Cardiac septum (tissue), 1 donor: Measurements from ENCODE around the gene GJB6. TPM values are rescaled to one million over a fixed set of nuclear protein-coding genes. Genes with fewer than 3 reads are reported as not detected.

Experiments
- DNase-seq: peaks from one replicate; pipeline ENCODE4 v3.0.0-alpha.2; 2020; ENCODE audit warnings: low spot score
- intact Hi-C: fragments of 100-400 bp; cut with DNase I; formaldehyde crosslinking; loops from one replicate; pipeline ENCODE4 v1.14.0; 2022
- total RNA-seq: library from RNA; stranded (reverse); fragmentation: NEBNext Ultra II Directional; extraction: Animal tissue kit (Norgen Biotek cat#: 25700); gene quantifications from one replicate; pipeline ENCODE4 v1.2.1, GENCODE V29; 2021
- donor health status: DM: no; HTN: no; CAD: no.

The GJB6 gene
- total RNA-seq, 1 donor from 2014 or later: not detected

DNA sequence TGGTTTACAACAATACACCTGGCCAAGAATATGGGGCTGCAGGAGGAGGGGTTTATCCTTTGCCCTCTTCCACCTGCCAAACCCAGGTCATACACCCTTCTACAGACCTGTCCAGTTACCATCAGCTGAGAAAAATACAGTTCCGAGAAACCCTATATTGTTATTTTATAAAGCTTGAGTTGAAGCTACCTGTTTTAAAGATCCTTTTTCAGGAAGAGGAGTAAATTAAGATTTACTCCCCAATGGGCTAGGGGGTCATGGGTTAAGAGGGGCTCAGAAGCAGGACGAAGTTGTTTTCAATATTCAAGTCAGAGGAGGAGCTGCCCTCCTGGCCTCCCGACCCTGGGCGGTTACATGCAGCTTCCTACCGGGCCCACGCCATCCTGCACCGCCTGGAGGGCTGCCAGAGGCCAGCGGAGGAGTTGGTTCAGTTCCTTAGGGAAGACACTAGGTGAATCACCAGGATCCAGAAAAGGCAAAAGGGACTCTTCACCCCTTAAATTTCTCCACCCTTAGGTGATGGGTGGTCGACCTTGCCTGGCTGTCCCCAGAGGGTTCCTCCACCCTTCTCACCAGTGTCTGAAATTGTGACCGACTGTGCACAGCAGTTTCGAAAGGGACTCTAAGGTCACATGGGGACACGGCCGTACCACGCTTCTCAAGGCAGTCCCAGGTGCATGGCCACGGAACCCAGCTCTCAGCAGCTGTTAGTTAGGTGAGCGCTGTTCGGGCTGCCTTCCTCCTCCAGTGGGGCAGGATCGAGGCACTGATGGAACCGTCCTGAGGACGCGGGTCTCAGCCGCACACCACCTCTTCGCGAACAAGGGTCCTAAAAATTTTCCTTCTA, 40.6 kb downstream of the GJB6 start:
- no peak for DNase-seq
- intact Hi-C loops: loop anchor here (10.0 kb wide), 1 partner anchor 733 kb away; no protein-coding TSS in a partner anchor

DNA sequence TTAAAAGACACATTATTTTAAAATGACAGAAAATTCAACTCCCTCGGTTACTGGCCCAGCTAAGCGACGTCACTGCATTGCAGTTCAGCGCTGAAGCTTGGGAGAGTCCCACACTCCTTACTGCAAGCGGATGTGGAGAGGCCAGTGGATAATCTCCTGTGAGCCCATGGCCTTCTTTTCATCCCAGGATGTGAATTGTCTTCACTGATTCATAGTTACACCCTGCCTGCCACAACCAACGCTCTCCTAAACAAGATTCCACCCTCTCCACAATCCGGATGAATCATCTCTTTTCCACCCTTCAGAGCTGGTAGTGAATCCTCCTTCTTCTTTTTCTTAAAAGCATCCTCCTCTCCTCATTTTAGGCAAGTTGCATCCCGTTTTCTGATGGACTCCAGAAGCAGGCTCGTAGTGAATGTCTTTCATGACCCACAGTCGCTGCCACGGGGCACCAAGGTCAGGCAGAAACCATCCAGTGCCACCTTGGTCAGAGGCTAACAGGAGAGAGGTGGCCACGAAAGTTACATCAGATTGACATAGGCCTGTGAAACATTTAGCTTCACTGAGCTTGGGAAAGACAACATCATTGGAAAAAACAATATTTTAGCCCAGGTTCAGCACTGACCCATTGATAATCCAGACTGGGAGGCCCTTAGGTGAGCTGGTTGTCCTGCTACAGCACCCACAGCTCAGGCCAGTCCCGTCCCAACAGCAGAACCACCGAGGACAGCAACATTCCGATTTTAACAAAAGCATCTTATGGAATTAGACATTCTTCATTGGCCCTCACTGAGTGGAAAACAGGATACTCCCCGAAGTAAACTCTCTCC, 41.4 kb downstream of the GJB6 start:
- intact Hi-C loops: loop anchor here (10.0 kb wide), 1 partner anchor 734 kb away; no protein-coding TSS in a partner anchor
- DNase-seq: no peak

DNA sequence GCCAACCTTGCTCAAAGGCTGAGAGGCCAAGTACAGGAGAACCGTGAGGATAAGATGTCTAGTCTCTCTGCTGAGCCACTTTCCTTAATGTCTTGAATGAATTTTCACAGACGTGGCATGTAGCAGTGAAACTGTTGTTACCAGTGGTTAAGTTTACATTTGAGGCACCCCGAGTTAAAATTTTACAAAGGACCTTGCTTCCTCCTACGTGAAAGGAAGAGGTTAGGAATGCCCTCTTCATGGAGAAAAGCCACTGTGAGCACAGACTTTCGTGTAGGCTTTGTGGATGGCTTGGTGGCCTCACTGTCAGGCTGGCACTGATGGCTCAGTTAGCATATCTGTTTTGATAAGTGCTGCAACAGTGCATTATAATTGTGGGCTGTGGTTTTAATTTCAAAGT, 42.0 kb downstream of the GJB6 start:
- intact Hi-C loops: loop anchor here (10.0 kb wide), 1 partner anchor 735 kb away; no protein-coding TSS in a partner anchor
- DNase-seq: no peak

- intact Hi-C loops: no loop called here
- no peak for DNase-seq
Observed at GRCh38 chr13:20188667-20189553, 43.2 kb downstream of the GJB6 start.

DNA sequence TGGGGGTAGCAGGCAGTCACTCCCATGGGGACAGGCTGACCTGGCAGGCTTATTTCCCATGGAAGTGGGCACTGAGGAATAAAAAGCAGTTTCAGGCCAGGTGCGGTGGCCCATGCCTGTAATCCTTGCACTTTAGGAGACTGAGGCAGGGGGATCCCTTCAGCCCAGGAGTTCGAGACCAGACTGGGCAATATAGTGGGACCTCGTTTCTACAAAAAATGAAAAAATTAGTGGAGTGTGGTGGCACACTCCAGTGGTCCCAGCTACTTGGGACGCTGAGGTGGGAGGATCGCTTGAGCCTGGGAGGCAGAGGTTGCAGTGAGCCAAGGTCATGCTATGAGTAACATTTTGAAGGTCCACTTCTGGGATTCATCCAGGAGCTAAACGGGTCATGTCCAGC, 45.3 kb downstream of the GJB6 start:
- no peak for DNase-seq
- intact Hi-C loops: no loop called here

DNA sequence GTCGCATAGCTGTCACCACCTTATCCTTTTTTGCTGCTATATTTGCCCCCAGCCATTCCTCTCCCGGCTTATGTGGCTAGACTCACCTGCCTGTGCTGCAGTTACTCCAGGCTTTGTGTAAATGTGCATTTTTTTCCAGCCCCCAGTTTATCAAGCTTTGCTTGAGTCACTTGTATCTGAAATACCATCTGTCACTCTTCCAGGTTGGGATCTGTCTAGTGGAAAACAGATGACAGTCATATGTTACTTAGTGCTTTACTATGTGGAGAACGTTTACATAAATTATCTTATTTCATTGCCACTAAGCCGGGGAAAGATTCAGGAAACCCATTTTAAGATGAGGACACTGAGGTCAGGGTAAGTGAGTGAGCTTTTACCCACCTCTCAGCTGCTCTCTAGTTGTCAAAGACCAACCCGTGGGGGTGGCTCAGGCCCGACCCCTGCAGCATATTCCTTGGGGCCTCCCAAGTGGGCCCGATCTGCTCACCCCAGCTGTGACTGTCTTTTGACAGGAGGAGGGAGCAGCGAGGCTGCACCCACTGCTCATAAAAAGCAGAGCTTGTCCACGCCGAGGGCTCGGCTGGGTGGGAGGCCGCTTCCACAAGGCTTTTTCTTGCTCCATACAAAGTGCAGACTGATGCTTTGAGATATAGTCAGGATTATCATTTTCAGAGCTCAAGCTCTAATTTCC, 46.6 kb downstream of the GJB6 start:
- intact Hi-C loops: no loop called here
- DNase-seq: no peak

GRCh38 chr13:20182231-20182846, 49.8 kb downstream of the GJB6 start:
- intact Hi-C loops: loop anchor here (5.0 kb wide), 1 partner anchor 305 kb away; no protein-coding TSS in a partner anchor

GRCh38 chr13:20181188-20181587, 50.9 kb downstream of the GJB6 start:
- DNase-seq: no peak
- intact Hi-C loops: loop anchor here (5.0 kb wide), 1 partner anchor 306 kb away; no protein-coding TSS in a partner anchor

More at GRCh38 chr13:20182231-20182846, 49.8 kb downstream of the GJB6 start:
- DNase-seq: no peak

GRCh38 chr13:20178156-20178555, 54.0 kb downstream of the GJB6 start:
- DNase-seq: no peak
- intact Hi-C loops: no loop called here

- intact Hi-C loops: no loop called here
Observed at GRCh38 chr13:20177049-20177831, 54.9 kb downstream of the GJB6 start.

DNA sequence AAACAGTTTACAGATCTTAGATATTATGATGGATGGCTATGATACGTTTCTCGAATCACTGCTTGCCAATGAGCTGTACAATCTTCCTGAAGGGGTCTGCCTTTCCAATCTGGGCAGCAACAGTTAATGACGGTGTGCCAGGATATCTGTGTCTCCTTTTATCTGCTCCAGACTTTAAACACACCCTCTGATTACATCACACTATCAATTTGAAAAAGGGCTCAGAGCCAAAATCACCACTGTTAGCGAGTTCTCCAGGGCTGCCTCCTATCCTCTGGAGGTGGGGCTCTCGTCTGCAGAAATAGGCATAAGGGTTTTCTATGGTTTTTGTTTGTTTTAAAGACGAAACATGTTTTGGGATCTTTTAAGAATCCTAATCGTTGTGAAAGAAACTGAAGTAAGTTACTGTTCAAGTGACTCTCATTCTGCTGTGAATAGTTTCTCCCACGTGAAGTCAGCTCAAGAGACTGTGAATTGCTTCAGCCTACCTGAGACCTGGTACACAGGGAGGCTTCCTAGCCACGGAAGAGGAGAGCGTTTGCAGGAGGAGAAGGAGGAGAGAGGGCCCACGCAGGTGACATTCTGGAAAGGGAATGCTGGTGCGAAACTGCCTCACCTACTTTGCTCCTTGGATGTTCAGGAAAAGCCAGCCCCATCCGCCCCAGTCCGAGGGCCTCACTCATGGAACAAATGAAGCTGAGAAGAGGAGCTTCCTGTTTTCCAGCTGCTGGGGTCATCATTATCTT, 56.0 kb downstream of the GJB6 start:
- intact Hi-C loops: no loop called here
- no peak for DNase-seq

More at GRCh38 chr13:20177049-20177831, 54.9 kb downstream of the GJB6 start:
- DNase-seq: no peak

- no peak for DNase-seq
- intact Hi-C loops: no loop called here
Observed at GRCh38 chr13:20175406-20175794, 56.7 kb downstream of the GJB6 start.

DNA sequence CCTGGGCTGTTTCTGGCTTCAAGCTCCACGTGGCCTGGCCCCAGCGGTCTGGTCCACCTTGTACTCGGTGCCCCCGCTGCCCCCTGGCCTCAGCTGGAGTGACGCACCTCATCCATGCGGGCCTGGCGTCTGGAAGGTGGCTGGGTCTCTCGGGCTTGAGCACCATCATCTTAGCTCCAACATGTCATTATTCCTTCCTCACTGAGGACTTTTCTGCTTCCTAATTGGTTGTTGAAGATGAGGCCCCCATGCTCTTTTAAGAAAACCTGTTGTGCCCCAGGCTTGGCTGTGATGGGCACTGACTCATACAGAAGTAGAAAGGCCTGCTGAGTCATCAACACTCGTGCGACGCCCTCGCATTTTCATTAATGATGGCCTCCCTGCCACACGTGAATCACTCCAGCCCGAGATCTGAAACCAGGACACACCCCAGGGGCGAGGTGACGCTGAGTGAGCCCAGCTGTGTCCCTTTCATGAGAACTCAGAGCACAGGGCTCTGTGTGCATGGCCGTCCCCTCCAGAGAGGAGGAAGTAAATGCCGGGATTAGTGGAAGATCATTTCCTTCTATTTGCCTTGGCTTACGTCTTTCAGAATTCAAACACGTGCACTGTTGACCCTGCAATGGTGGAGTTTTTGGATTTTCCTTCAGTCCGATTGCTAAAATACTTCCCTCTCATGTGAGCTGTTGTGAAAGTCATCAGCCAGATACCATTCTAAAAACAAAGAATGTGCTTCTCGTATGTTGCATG, 57.3 kb downstream of the GJB6 start:
- DNase-seq: no peak
- intact Hi-C loops: no loop called here

DNA sequence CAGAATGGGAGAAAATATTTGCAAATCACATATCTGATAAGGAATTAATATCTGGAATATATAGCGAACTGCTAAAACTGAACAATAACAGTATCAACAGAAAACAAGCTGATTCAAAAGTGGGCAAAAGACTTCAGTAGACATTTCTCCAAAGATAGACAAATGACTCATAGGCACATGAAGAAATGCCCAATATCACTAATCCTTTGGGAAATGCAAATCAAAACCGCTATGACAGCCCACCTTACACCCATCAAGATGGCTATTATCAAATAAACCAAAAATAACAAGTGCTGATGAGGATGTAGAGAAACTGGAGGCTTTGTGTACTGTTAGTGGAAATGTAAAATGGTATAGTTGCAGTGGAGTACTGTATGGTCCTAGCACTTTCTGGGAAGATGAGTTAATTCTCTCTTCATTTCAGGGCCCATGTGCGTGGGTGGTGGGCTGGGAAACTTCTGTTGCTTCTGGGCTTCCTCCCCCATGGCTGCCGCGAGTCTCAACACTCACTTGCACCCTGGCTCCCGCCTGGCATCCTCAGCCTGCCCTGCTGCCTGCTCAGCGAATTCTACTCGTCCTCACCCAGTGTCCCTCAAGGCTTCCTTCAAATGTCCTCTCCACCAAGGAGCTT, 58.9 kb downstream of the GJB6 start:
- DNase-seq: no peak
- intact Hi-C loops: no loop called here
